Endothelial cell of umbilical vein (primary cell): Measurements from ENCODE around the gene RPLP2. TPM values are rescaled to one million over a fixed set of nuclear protein-coding genes. Genes with fewer than 3 reads are reported as not detected.

ENCODE experiments used
- BruUV-seq: library from RNA; stranded (reverse); fragments of 400-500 nt; replicated peaks from 2 replicates; lab custom pipeline; 2021; lab: Mats Ljungman, UMichigan
- CTCF ChIA-PET: fragments of 300-600, 350-600 bp; sonication (Branson Sonifier 250); formaldehyde crosslinking; loops from one replicate; lab custom pipeline; 2021; ENCODE audit warnings: antibody characterized with exemption, inconsistent platforms; lab: Charles Lee
- POLR2A ChIA-PET: fragments of 300-600, 350-600 bp; sonication (Branson Sonifier 250); formaldehyde crosslinking; loops from one replicate; lab custom pipeline; 2021; ENCODE audit warnings: antibody characterized with exemption, inconsistent platforms; lab: Charles Lee
- DNase-seq: peaks from one replicate; pipeline ENCODE4 v3.0.0-alpha.2; 2011; ENCODE audit warnings: low read depth, low spot score
- FAIRE-seq: peaks from 2 replicates; lab custom pipeline; 2011; peaks lifted over from hg19 to GRCh38; lab: Jason Lieb, UNC
- H2AFZ ChIP-seq: 2 replicates; pipeline ENCODE4 v1.6.0; 2012; ENCODE audit warnings: low read depth, low read length, control low read depth, inconsistent platforms
- H3K27ac ChIP-seq: 2 replicates; pipeline ENCODE4 v1.5.1; 2011; ENCODE audit warnings: low read depth, mild to moderate bottlenecking, control low read depth, low read length, moderate library complexity; ENCODE audit not compliant: insufficient read depth
- H3K27me3 ChIP-seq, 2 experiments: 2 replicates each; pipeline versions ENCODE4 v1.6.0 to v1.6.1; 2011; ENCODE audit warnings: low read length in 2 of 2, mixed read lengths in 1 of 2; ENCODE audit not compliant: control insufficient read depth in 2 of 2, insufficient read depth in 2 of 2
- H3K36me3 ChIP-seq, 2 experiments: 2 replicates in 1 of 2; 3 replicates in 1 of 2; pipeline ENCODE4 v1.5.1; 2011; ENCODE audit warnings: low read length in 2 of 2, mild to moderate bottlenecking in 1 of 2, moderate library complexity in 1 of 2; ENCODE audit not compliant: control insufficient read depth in 2 of 2, insufficient read depth in 2 of 2; ENCODE audit errors: extremely low read depth in 1 of 2
- H3K4me1 ChIP-seq: 3 replicates; pipeline ENCODE4 v1.5.1; 2011; ENCODE audit warnings: mild to moderate bottlenecking, low read length; ENCODE audit not compliant: control insufficient read depth, insufficient read depth; ENCODE audit errors: extremely low read depth
- H3K4me2 ChIP-seq: 2 replicates; pipeline ENCODE4 v1.6.1; 2011; ENCODE audit warnings: low read length, control low read depth, mixed read lengths; ENCODE audit not compliant: insufficient read depth
- H3K4me3 ChIP-seq, 3 experiments: fragments of 200-600 bp in 1 of 3; sonication (generic), shearing (Covaris generic) in 1 of 3; replicated peaks in 1 of 3; 2 replicates each; pipeline ENCODE4 v1.5.1; 2011 to 2016; ENCODE audit warnings: control low read depth in 3 of 3, low read length in 3 of 3, mild to moderate bottlenecking in 2 of 3, inconsistent platforms in 1 of 3, low read depth in 1 of 3, moderate library complexity in 1 of 3; ENCODE audit not compliant: insufficient read depth in 1 of 3
- H3K79me2 ChIP-seq: 2 replicates; pipeline ENCODE4 v1.6.0; 2012; ENCODE audit warnings: low read length, inconsistent platforms; ENCODE audit not compliant: control insufficient read depth, insufficient read depth
- H3K9ac ChIP-seq: replicated peaks from 2 replicates; pipeline ENCODE3; 2011; ENCODE audit warnings: low read length, control low read depth; ENCODE audit not compliant: insufficient read depth; ENCODE audit errors: extremely low read depth
- H3K9me1 ChIP-seq: replicated peaks from 3 replicates; pipeline ENCODE4 v1.6.0; 2011; ENCODE audit warnings: mild to moderate bottlenecking, low read length; ENCODE audit not compliant: control insufficient read depth, insufficient read depth; ENCODE audit errors: extremely low read depth
- H3K9me3 ChIP-seq: replicated peaks from 2 replicates; pipeline ENCODE4 v1.5.1; 2012; ENCODE audit warnings: low read length, inconsistent platforms; ENCODE audit not compliant: control insufficient read depth, insufficient read depth
- H4K20me1 ChIP-seq: replicated peaks from 2 replicates; pipeline ENCODE3; 2011; ENCODE audit warnings: mild to moderate bottlenecking, low read length; ENCODE audit not compliant: control insufficient read depth, insufficient read depth; ENCODE audit errors: extremely low read depth
- CTCF ChIP-seq, 2 donors: IDR thresholded peaks; 1 replicate in 1 of 2; 2 replicates in 1 of 2; pipeline ENCODE4 v1.5.1; 2011; ENCODE audit warnings: low read length in 2 of 2, mild to moderate bottlenecking in 2 of 2, moderate library complexity in 2 of 2, control low read depth in 1 of 2, inconsistent platforms in 1 of 2, low read depth in 1 of 2; ENCODE audit not compliant: insufficient read depth in 1 of 2; ENCODE audit errors: extremely low read depth in 1 of 2
- EZH2 ChIP-seq: IDR thresholded peaks from 2 replicates; pipeline ENCODE4 v1.6.1; 2012; ENCODE audit warnings: borderline replicate concordance, low read depth, mild to moderate bottlenecking, moderate library complexity, low read length, inconsistent platforms; ENCODE audit not compliant: severe bottlenecking
- FOS ChIP-seq: IDR thresholded peaks from 2 replicates; pipeline ENCODE4 v1.6.1; 2011; ENCODE audit warnings: mild to moderate bottlenecking, low read length, moderate library complexity, borderline replicate concordance; ENCODE audit not compliant: insufficient read depth
- GATA2 ChIP-seq: IDR thresholded peaks from 2 replicates; pipeline ENCODE4 v1.7.0; 2011; ENCODE audit warnings: low read depth, mild to moderate bottlenecking, moderate library complexity, mixed read lengths, low read length; ENCODE audit not compliant: insufficient read length, insufficient read depth
- JUN ChIP-seq: IDR thresholded peaks from 2 replicates; pipeline ENCODE4 v1.6.1; 2011; ENCODE audit warnings: borderline replicate concordance, low read depth; ENCODE audit not compliant: insufficient read length, insufficient read depth
- MAX ChIP-seq: IDR thresholded peaks from 2 replicates; pipeline ENCODE4 v1.6.1; 2011; ENCODE audit not compliant: insufficient read depth, insufficient read length
- MYC ChIP-seq: IDR thresholded peaks from one replicate; pipeline ENCODE4 v1.6.1; 2011; ENCODE audit warnings: mild to moderate bottlenecking, low read depth, low read length
- POLR2A ChIP-seq: IDR thresholded peaks from 2 replicates; pipeline ENCODE4 v1.6.1; 2012; ENCODE audit warnings: low read depth, mild to moderate bottlenecking, control low read depth, low read length
- POLR2AphosphoS5 ChIP-seq: IDR thresholded peaks from 2 replicates; pipeline ENCODE4 v1.6.1; 2012; ENCODE audit warnings: low read depth, mild to moderate bottlenecking, control low read depth, low read length, moderate library complexity; ENCODE audit not compliant: insufficient read depth
- dilution Hi-C: fragments of 300-500 bp; cut with MboI; formaldehyde crosslinking; loops from one replicate; pipeline ENCODE4 v1.15.0; 2019; ENCODE audit warnings: low sequenced_read_pairs; ENCODE audit not compliant: extremely low pct_ligation_motif_present
- intact Hi-C: fragments of 100-400 bp; cut with micrococcal nuclease; formaldehyde crosslinking; loops from one replicate; pipeline ENCODE4 v1.10.0; 2022
- polyA plus RNA-seq, 4 experiments: library from polyadenylated mRNA; depleted of rRNA in 3 of 4; stranded (reverse) in 3 of 4; unstranded in 1 of 4; fragments of >200 nt; gene quantifications; 2 replicates each; pipeline versions ENCODE4 v1.2.1 to v1.2.3, GENCODE V29; 2011 to 2012; ENCODE audit warnings: missing spikeins in 1 of 4
- total RNA-seq: library from RNA; stranded (reverse); gene quantifications from 2 replicates; pipeline ENCODE4 v1.2.3, GENCODE V29; 2021

Gene RPLP2
- total and polyA plus RNA-seq, 2 donors (not counting 3 experiments of a cell fraction or from before 2014, with no cell fraction given) = 1,579 to 1,739 TPM

GRCh38 chr11:828506-829175, 18.9 kb downstream of the RPLP2 start:
- peaks cover 6% of the 10 kb centered on the region for H3K79me2 ChIP-seq
- no peaks in the 10 kb centered on the region for H3K9me1 ChIP-seq
- H2AFZ ChIP-seq = peak overlapping the region; percentile 35
- peak overlapping the region; percentile 58 for H3K4me2 ChIP-seq
- intact Hi-C loops (loop anchor here (1.0 kb wide), 1 partner anchor 9 kb away; no protein-coding TSS in a partner anchor), dilution Hi-C loops (no loop called here)
- H4K20me1 ChIP-seq = no peaks in the 10 kb centered on the region
- H3K36me3 ChIP-seq = peaks cover 4 to 11% of the 10 kb centered on the region in 2 experiments
- no peaks in the 10 kb centered on the region for H3K9me3 ChIP-seq
- H3K4me1 ChIP-seq = peaks cover 41% of the 10 kb centered on the region
- peak overlapping the region in 1 of 3 experiments; percentile 7 for H3K4me3 ChIP-seq
- no TSS peak for BruUV-seq
- FAIRE-seq = no peak
- POLR2A ChIA-PET = interaction anchor here (1.1 to 3.6 kb wide), 5 partner anchors 8 to 19 kb away, joined by 3 to 28 read pairs (median 7); partner anchors contain the start of genes PNPLA2, POLR2L, RPLP2 and TSPAN4
- no peak for DNase-seq
- CTCF ChIA-PET = interaction anchor here (1.1 to 2.7 kb wide), 4 partner anchors 10 to 222 kb away, joined by 3 to 10 read pairs (median 6); partner anchors contain the start of genes PIDD1 and PNPLA2
- TF ChIP-seq EZH2 (no peak), MYC (no peak), POLR2A (no peak), MAX (no peak), GATA2 (no peak), FOS (no peak), CTCF (IDR thresholded peaks at IDR 0.05; ENCODE audit: extremely low read depth in 1 of 2, insufficient read depth in 1 of 2, low read depth in 1 of 2, low read length in 2 of 2) (no peak), POLR2AphosphoS5 (no peak), JUN (no peak)
- H3K27ac ChIP-seq = peak overlapping the region; percentile 35
- no peaks in the 10 kb centered on the region for H3K27me3 ChIP-seq
- no peak overlapping the region for H3K9ac ChIP-seq
